HG02623 (cell line): ENCODE measurements around the gene ELFN1.

Experiments
- ATAC-seq: cut with Tn5 transposase; IDR thresholded peaks from one replicate; pipeline ENCODE4 v1.9.1; 2021; ENCODE audit warnings: moderate library complexity; ENCODE audit not compliant: unreplicated experiment

Gene ELFN1

GRCh38 chr7:1738956-1739355 is 68.9 kb downstream of the ELFN1 start:
- no peak for ATAC-seq

GRCh38 chr7:1739593-1739992 is 69.5 kb downstream of the ELFN1 start:
- no peak for ATAC-seq

GRCh38 chr7:1740214-1740613 is 70.1 kb downstream of the ELFN1 start:
- ATAC-seq = no peak

- ATAC-seq = no peak
These were observed 71.2 kb downstream of the ELFN1 start for GRCh38 chr7:1741246-1741645.

GRCh38 chr7:1741751-1742554 is 71.9 kb downstream of the ELFN1 start:
- no peak for ATAC-seq

GRCh38 chr7:1742555-1743303 is 72.7 kb downstream of the ELFN1 start:
- no peak for ATAC-seq

GRCh38 chr7:1743481-1744230 is 73.6 kb downstream of the ELFN1 start:
- no peak for ATAC-seq

GRCh38 chr7:1744296-1745017 is 74.4 kb downstream of the ELFN1 start:
- ATAC-seq = no peak

GRCh38 chr7:1745018-1745532 is 75.0 kb downstream of the ELFN1 start:
- no peak for ATAC-seq

GRCh38 chr7:1745576-1746490 is 75.8 kb downstream of the ELFN1 start:
- no peak for ATAC-seq

GRCh38 chr7:1746491-1746975 is 76.5 kb downstream of the ELFN1 start:
- ATAC-seq = no peak

GRCh38 chr7:1747004-1747801 is 77.1 kb downstream of the ELFN1 start:
- ATAC-seq = no peak

GRCh38 chr7:1748076-1748838 is 78.2 kb downstream of the ELFN1 start:
- no peak for ATAC-seq

GRCh38 chr7:1748839-1749173 is 78.7 kb downstream of the ELFN1 start:
- ATAC-seq = no peak

- ATAC-seq = no peak
These were observed 79.3 kb downstream of the ELFN1 start for GRCh38 chr7:1749351-1749863.

- ATAC-seq = no peak
These were observed 79.9 kb downstream of the ELFN1 start for GRCh38 chr7:1749864-1750466.

- no peak for ATAC-seq
These were observed 80.5 kb downstream of the ELFN1 start for GRCh38 chr7:1750541-1751021.
